OCI-LY3 (cell line): Measurements from ENCODE around the gene ATXN7.

ENCODE experiments used
- EZH2phosphoT487 ChIP-seq: fragments of 200-600 bp; shearing (Covaris generic); IDR thresholded peaks from 2 replicates; pipeline ENCODE4 v1.6.1; 2018; ENCODE audit warnings: antibody characterized with exemption, mixed run types, low read depth
- TF ChIP-seq, protein P1 (sequence below): fragments of 200-600, 300-600 bp; sonication (generic); IDR thresholded peaks from 2 replicates; pipeline ENCODE4 v1.5.1; 2014; ENCODE audit warnings: antibody characterized with exemption, low read length, low read depth

DNA sequence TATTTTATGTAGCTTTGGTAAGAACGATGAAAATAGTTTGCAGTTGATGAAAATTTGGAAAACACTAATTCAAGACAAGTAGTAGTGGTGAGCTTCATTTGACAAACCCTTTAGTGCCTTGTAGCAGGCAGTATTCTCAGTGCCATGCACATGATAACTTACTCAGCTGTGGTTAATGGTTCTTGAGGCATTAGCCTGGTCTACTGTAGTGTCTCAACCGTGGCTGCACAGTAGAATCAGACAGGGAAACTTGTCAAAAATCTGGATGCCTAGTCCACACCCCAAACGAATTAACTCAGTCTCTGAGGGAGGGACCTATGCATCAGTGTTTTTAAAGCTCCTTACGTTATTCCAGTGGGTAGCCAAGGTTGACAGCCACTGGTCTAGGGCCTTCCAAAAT is 114.2 kb downstream of the ATXN7 start:
- TF ChIP-seq, protein P1, sequence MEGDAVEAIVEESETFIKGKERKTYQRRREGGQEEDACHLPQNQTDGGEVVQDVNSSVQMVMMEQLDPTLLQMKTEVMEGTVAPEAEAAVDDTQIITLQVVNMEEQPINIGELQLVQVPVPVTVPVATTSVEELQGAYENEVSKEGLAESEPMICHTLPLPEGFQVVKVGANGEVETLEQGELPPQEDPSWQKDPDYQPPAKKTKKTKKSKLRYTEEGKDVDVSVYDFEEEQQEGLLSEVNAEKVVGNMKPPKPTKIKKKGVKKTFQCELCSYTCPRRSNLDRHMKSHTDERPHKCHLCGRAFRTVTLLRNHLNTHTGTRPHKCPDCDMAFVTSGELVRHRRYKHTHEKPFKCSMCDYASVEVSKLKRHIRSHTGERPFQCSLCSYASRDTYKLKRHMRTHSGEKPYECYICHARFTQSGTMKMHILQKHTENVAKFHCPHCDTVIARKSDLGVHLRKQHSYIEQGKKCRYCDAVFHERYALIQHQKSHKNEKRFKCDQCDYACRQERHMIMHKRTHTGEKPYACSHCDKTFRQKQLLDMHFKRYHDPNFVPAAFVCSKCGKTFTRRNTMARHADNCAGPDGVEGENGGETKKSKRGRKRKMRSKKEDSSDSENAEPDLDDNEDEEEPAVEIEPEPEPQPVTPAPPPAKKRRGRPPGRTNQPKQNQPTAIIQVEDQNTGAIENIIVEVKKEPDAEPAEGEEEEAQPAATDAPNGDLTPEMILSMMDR: no peak
- no peak for TF ChIP-seq EZH2phosphoT487
